GM19324 (cell line): ENCODE results near the gene PSME2.

Source experiments
- ATAC-seq: cut with Tn5 transposase; IDR thresholded peaks from one replicate; pipeline ENCODE4 v1.9.1; 2021; ENCODE audit warnings: mild to moderate bottlenecking, moderate library complexity; ENCODE audit not compliant: unreplicated experiment, low FRiP score

PSME2 gene, protein sequence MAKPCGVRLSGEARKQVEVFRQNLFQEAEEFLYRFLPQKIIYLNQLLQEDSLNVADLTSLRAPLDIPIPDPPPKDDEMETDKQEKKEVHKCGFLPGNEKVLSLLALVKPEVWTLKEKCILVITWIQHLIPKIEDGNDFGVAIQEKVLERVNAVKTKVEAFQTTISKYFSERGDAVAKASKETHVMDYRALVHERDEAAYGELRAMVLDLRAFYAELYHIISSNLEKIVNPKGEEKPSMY

DNA sequence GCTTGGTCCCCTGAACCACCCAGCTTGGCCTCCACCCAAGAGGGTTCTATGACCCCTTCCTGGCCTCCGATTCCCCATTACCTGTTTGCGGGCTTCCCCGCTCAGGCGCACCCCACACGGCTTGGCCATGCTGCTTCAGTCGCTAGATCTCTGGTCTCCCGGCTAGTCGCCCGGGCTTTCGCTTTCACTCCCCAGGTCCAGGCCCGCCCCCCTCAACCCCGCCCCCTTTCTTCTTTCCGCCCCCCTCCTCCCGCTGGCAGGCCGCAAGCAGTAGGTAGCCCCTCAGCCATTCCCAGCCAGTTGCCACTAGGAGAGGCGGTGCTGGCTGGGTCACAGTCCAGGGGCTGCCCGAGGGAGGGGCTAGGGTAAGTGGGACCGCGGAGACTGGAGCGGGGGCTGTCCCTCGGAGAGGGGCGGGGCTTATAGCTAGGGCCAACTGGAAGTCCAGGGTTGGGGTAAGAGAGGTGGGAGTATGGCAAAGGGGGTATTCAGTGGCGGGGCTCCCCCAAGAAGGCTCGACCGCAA is at the start of gene PSME2:
Gene PSME2 (minus strand): TSS at position 158 of the 525 bp plus-strand sequence. CDS start 29 bp downstream, at position 129.
- ATAC-seq, result peak; percentile 71

DNA sequence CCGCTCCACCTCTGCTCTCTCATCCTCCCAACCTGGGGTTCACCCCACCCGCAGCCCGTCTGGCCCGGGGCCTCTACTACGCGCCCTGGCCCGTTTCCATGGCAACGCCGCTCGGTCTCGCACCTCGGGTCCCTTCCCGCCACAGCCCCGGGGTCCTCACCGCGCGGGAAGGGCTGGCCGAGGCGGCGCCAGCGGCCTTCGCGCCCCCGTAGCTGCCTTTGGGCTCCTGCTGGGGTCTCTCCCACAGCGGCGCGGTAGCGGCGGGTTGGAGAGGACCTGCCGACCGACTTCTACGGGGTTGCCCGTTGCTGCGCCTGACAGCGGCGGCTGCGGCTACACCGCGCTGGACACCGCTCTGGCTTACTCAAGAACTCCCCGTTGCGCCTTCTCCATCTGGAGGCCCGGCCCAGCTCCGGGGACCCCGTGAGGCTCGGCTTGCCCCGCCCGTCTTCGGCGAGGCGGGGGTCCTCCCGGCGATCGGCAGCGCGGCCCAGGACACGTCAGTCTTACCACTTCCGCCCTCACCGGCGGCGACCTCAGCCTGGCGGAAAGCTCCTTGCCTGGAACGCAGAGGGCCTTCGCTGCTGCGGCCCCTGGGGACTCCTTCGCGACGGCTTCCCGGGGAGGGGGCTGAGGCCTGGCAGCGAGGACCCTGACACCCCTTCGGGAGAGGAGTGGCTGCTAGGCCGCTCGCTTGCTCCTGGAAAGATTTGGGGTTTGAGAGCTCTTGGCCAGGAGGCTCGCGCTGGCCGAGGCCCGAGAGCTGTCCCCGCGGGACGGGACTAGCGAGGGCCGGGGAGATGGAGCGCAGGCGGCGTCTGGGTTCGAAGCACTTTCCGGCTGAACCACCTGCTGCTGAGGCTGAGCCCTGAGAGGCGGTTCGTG is 49.0 kb upstream of the PSME2 start, which contains the start of gene TM9SF1:
Gene TM9SF1 (minus strand): TSS at position 256 of the 885 bp plus-strand sequence. CDS start 422 bp downstream, outside the sequence.
- ATAC-seq, result peak; percentile 88

DNA sequence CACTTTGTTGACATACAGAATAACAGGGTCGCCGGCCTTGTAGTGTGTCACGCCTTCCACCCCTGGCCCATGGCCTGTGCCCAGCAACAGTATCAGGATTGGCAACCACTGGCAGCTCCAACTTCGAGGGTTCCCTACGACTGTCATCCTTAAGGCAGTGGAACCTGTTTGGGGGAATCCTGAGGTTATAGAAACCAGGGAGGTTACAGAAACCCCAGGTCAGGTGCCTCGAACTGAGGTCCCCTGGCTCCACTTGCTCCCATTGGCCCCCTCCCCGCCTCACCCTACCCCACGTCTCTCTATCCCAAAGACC is 48.4 kb upstream of the PSME2 start:
- no peak for ATAC-seq

DNA sequence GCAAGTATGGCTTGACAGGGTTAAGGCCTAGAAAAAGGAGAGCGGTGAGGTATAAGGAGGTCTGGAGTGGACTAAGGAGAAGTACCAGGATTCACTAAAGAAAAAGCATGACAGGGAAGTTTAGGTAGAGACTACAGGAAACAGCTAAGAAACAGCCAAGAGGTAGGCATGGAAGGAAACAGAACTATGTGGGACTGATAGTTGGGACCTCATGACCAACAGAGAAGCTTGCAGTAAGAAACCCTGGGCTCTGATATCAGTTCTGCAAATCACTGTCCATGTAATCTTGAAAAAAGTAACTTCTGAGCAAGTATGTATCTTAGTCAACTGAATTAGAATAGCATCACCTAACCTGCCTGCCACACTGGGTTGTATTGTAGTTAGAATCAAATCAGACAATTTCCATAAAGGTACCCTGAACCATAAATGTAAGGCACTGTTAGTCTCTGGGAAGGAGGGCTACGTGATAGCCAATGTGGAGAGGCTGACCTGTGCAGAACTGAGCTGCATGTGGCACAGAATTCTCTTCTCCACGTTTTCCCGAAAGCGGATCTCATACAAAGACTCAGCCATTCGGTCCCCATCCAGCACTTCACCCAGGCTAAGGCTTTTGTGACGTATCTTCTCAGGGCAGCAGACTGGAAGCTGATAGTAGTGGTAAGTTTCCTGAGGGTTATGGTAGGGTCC is 47.9 kb upstream of the PSME2 start:
- no peak for ATAC-seq

DNA sequence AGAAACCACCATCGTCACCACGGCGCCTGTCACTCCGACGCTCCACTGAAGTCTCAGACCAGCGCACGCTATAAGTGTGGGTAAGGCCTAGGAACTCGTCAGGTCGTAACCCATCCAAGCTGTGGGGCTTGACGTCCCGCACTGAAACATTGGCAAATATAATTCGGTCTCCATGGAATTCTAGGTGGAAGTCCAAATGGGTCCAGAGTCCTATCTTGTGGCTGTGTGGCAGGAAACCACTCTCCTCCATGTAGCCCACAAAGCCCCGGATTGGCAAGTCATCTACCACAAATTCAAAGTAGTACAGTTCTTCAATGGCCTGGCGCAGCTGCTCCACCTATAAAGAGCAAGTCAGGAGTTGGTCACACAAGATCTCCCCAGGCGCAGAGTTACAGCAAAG is 46.5 kb upstream of the PSME2 start:
- ATAC-seq, result no peak

DNA sequence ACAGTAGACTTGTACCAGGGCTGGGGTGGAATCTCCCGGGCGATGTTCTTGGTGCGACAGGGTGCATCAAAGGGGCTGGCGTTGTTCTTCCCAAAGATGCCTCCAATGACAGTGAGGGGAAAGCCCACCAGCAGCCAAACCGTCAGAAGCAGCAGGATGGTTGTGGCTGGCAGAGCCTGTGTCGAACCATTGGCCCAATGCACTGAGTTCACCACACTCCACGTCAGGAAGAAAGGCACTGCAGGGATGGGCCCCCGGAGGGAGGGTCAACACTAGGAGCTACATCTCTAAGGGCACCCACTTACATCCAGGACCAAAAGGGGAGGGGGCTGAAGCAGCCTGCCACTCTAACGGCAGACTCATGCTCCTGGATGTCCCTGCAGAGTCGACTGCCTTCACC is 44.0 kb upstream of the PSME2 start:
- no peak for ATAC-seq

DNA sequence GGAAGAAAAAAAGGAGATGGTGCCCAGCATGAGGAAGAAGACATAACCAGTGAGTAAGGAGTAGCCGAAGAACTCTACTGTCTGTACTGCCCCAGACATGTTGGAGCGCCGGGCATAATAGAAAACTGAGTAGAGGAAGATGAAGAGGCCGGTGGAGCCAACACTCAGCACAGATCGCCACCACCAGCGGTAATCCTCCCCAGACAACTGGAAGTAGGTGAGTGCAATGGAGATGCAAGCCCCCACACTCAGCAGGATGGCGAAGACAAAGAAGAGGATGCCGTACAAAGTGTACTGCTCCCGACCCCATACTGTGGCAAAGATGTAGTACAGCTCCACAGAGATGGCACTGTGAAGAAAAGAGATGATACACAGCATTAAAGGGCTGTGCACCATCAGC is 43.0 kb upstream of the PSME2 start:
- no peak for ATAC-seq

DNA sequence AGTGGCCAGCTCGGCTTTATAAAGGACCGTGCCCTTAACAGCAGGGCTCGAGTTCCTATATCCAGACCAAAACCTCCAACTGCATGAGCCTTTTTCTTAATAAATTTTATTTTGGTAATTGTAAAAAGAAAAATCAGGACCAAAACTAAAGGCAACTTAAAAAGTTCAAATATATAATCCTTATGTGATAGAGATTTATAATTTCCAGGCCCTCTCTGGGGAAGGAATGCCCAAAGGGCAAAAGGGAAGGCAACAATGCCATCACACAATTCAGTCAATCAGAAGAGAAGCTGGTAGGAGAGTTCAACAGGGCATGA is 42.6 kb upstream of the PSME2 start:
- ATAC-seq, result no peak

DNA sequence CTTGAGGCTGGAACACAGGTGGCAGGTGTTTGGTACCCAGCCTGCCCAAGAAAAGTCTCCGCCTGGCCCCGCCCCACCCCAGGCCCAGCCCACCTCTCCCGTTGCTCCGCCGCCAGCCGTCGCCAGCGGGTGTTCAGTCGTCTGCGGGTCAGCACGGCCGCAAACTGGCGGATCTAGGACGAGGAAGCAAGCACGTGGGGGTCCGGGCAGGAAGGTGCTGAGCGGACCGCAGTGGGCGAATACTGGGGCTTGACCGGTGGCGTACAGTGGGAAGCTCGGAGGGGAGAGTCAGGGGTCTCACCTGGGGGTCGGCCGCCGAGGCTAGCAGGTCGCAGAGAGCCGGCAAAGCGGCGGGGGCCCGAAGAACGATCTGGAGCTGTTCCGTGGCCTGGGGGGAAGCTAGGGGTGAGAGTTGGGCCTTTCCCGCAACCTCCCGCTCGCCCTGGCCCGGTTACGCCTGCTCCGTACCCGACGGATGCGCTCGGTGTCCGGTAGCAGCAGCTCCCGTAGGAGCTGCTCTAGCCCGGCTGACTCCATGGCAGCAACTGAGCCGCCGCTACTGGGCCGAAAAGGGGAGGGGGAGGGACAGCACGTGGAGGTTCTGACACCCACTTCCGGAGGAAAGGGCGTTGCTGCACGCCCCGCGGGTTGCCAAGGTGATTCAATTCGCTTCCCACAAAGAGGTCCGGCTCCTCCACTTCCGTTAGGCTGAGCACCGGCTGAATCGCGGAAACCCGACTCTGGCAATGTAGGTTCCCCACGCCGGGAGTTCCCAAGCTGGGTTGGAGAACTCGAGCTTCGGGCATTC is 42.0 kb upstream of the PSME2 start, which contains the start of gene IPO4:
Gene IPO4 (minus strand): TSS at position 566 of the 808 bp plus-strand sequence. CDS start 29 bp downstream, at position 537.
- ATAC-seq, result peak; percentile 78

DNA sequence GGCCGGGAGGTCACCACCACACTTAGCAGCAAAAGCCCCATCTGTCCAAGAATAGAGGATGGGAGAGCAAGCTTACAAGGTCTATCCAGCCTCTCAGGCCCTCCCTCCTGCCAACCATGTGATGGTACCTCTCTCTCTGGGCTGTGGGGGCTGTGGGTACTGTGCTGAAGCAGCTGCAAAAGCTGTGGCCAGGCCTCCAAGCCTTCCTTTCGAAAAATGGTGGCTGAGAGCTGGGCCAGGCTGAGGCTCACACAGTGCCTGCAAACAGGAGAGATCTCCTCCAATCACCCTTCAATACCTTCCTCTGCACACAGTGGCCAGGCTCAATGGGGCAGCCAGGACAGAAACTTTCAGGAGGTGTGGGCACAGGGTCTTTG is 41.1 kb upstream of the PSME2 start:
- ATAC-seq, result no peak

DNA sequence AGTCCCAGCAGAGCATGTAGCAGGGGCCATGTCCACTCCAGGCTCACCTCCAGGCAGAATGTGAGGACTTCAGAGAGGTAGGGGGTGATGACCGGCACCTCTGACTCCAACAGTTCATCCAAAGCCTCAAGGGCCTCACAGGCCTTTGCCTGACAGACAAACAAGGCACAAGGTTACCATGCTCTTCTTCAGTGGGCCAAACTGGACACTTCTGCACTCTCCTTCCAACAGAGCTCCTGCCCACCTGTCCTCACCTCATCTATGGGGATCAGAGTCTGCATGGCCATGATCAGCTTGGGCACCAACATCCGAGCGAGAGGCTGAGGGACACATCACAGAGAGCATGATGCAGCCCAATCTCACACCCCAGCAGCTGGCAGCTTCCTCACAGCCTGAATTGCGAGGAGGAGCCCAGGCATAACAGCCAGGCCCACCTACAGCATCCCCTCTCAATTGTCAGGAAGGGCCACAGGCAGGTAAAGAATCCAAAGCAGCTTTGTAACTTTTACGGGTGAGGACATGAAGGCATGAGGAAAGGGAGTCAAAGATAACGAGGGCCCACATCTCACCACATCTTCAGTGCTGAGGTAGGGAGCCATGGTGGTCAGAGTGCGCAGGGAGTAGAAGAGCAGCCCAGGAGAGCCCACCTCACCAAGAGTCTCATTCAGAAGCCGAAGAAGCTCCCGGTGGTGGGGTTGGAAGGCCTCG is 40.6 kb upstream of the PSME2 start:
- ATAC-seq, result no peak

DNA sequence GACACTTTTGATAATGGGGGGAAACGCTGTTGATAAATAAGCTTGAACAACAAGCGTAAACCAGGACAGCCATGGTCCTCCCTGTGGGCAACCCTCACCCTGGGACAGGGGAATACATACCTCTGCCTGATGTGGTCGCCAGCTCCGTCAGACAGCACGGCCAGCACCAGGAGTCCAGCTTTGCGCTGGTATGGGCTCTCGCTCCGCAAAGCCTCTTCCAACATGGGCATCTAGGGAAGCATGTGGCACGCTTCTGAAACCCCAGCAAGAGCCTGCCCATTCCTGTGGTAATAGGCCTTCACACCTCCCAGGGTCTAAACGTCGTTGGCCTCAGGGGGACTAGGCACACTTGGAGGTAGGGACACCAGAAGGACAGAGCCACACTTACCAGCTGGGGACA is 39.3 kb upstream of the PSME2 start:
- no peak for ATAC-seq

DNA sequence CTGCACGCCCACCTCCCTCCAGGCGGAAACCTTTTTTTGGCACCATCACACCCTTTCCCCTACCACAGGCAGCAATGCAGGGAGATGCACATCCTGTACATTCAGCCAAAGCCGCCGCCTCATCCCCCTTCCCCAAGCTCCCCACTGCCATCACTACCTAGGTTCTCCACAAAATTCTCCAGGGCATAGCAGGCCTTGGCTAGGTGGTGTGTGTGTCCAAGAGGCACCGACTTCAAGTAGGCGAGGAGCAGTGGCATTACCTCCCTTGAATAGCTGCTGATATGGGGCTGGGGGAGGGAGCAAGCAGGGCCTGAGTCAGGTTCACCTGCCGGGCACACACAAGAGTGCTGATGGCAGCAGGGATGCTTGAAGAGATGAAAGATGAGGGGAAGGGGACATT is 38.6 kb upstream of the PSME2 start:
- no peak for ATAC-seq

DNA sequence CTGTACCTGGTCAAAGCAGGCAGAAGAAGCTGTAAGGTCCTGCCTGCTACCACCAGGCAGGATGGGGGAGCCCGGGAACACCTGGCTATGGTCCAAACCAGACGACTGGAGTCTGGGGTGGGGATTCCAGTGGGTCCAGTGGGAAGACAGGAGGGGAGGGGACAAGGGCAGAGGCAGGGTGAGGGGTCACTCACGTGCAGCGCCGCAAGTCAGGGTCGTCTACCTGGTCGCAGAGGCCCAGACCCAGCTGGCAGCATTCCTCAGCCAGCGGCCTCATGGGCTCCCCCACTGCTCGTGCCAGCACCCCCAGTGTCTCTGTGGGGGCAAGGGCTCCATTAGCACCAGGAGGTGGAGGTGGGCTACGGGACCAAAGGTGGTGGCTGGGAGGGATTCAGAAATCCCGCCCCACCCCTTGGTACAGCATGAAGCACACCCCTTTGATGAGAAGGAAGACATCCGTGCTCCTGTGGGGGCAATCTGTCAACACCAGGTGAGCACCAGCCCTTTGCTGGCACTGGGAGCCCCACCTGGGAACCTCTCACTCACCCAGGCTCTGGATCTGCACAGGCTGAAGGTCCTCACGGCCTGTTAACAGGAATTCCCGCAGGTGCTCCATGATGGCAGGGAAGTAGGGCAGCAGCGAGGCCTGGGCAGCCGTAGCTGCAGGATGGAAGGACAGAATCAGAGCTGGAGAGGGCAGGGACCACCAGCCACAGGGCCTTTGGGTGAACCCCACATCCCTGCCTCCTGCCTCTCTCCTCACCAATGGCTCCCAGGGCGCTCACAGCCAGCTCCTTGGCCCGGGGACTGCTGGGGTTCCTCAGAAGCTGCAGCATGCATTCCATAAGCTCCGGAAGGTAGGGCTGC is 37.9 kb upstream of the PSME2 start:
- ATAC-seq, result no peak

DNA sequence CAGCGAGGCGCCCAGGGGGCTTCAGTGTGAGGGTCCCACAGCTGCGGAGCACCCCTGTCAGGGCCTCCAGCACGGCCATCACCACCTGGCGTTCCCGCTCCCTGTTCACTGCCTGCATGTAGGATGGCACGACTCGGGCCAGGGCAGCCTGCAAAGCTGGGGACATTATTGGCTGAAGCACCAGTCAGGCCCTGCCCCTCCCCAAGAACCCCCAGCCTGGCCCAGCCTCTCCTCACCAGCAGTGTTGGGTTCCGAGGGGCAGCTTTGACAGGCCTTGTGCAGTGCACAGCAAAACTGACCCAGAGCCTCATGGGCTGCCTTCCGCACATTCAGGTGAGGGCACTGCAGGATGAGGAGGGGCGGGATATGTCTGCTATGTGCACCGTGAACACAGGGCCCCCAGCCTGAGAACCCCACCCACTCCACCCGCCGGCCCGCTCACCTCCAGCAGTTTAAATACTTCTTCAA is 36.6 kb upstream of the PSME2 start:
- ATAC-seq, result no peak

DNA sequence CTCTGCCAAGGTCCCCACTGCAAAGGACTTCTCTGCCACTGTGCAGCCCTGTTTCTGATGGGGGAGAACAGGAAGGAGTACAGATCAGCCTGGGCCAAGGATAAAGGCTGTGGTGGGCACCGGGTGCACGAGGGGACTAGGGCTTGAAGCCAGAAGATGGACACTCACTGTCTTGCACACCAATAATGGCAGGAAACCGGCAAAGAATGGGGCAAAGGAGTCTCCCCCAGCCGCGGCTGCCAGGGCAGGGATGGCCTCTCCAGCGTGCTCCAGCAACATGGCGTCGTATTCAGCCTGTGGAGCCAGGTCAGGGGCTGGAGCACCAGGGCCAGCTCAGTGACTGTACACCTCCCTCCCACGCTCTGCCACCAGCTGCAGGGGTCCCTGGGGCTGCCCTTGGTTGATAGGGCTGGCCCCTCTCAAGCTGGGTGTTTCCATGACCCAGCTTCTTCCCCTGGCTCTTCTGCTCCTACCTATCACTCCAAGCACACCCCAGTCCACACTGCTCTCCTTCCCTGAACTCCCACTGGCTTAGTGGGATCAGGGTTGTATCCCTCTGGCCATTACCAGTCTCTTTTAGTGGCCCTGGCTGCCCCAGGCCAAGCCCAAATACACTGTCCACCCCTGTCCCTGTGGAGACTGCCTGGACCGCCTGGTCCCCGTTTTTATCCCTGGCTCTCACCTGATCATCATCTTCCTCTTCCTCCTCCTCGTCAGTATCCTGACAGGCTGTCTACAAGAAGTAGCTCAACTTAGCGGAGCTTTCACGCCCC is 35.9 kb upstream of the PSME2 start:
- no peak for ATAC-seq

DNA sequence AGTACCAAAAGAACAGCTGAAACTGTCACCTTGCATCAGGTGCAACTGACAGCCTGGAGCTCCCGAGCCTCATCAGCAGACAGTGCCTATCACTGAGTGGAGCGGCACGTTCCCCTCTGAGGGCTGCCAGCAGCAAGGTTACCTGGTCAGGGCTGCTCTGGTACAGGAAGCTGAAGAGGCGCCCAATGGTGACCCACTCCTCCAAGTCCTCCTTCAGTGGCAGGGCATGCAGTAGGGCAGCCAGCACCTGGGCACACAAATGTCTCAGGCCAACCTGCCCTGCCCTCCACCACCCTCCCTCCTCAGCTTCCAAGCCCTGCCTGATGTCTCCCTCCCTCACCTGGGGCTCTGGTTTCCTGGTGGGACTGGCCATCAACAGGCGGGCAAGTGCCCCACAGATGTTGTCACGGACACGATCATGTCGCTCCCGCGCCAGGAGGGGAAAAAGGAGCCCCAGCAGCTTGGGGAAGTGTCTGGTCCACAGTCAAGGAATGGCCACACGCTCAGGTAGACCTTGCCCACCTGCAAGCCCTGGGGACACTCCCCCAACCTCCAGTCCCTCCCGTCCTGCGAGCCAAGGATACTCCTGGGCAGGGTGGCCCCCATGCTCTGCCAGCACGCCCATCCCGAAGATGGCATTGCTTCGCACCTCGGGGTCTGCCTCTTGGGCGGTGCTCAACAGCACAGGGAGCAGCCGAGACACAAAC is 35.1 kb upstream of the PSME2 start:
- ATAC-seq, result no peak
